Forelimb muscle (tissue), 1 donor: Measurements from ENCODE around the gene AR. TPM values are rescaled to one million over a fixed set of nuclear protein-coding genes. Genes with fewer than 3 reads are reported as not detected.
A peak's percentile ranks its signal among the peaks of the same experiment; 100 is the strongest.

ENCODE experiments used
- DNase-seq: peaks from one replicate; pipeline ENCODE4 v3.0.0-alpha.2; 2013; ENCODE audit warnings: low read depth
- polyA plus RNA-seq: library from polyadenylated mRNA; unstranded; fragments of 120-200 nt; gene quantifications from one replicate; pipeline ENCODE4 v1.2.1, GENCODE V29; 2013; ENCODE audit not compliant: insufficient read length

The AR gene, protein sequence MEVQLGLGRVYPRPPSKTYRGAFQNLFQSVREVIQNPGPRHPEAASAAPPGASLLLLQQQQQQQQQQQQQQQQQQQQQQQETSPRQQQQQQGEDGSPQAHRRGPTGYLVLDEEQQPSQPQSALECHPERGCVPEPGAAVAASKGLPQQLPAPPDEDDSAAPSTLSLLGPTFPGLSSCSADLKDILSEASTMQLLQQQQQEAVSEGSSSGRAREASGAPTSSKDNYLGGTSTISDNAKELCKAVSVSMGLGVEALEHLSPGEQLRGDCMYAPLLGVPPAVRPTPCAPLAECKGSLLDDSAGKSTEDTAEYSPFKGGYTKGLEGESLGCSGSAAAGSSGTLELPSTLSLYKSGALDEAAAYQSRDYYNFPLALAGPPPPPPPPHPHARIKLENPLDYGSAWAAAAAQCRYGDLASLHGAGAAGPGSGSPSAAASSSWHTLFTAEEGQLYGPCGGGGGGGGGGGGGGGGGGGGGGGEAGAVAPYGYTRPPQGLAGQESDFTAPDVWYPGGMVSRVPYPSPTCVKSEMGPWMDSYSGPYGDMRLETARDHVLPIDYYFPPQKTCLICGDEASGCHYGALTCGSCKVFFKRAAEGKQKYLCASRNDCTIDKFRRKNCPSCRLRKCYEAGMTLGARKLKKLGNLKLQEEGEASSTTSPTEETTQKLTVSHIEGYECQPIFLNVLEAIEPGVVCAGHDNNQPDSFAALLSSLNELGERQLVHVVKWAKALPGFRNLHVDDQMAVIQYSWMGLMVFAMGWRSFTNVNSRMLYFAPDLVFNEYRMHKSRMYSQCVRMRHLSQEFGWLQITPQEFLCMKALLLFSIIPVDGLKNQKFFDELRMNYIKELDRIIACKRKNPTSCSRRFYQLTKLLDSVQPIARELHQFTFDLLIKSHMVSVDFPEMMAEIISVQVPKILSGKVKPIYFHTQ
- 7.6 TPM for polyA plus RNA-seq

DNA sequence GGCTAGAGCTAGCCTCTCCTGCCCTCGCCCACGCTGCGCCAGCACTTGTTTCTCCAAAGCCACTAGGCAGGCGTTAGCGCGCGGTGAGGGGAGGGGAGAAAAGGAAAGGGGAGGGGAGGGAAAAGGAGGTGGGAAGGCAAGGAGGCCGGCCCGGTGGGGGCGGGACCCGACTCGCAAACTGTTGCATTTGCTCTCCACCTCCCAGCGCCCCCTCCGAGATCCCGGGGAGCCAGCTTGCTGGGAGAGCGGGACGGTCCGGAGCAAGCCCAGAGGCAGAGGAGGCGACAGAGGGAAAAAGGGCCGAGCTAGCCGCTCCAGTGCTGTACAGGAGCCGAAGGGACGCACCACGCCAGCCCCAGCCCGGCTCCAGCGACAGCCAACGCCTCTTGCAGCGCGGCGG is at the start of gene AR:
Gene AR (plus strand): TSS at position 204 of the 400 bp plus-strand sequence. CDS start 1,126 bp downstream, outside the sequence.
- peak; percentile 28 for DNase-seq

DNA sequence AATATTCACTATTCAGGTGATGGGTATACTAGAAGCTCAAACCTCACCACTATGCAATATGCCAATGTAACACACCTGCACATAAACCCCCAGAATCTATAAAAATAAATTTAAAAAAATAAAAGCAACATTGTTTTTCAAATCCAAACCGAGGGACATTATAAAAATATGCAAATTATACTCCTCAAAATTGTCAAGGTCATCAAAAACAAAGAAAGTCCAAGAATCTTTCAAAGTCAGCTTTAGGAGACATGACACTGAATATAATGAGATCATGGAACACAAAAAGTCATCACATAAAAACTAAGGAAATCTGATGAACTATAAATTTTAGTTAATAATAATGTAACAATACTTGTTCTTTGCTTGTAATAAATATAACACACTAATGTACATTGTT is 43.2 kb upstream of the AR start:
- DNase-seq: no peak

DNA sequence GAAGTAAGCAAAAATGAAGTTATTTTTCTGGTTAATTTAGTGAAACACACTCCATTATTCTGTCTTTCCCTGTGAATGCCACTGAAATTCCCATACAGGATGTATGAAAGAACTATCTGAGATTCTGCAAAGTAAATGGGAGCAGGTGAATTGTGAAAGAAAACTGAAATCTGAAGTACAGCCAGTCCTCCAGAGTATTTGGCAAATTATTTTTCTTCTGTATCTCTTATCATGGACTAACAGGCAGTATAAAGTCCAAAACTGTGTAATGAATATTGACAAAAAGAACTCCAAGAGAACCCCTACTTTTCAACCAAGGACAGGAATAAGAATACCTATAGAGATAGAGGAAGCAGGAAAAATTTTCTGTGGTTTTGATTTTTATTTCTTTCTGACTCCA is 40.8 kb upstream of the AR start:
- no peak for DNase-seq

DNA sequence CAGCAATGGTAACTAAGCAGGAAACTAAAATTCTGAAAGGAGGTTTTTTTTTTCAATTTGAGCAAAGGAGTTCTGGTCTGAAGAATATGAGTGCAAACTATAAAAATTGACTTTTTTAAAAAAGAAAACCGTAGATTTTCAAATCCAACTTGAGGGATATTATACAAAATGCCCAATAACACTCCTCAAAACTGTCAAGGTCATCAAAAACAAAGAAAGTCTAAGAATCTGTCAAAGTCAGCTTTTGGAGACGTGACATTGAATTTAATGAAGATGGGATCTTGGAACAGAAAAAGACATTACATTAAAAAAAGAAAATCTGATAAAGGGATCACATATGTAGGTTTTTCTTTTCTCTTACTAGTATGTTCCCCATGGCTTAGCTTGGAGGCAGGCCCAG is 40.4 kb upstream of the AR start:
- DNase-seq: no peak

DNA sequence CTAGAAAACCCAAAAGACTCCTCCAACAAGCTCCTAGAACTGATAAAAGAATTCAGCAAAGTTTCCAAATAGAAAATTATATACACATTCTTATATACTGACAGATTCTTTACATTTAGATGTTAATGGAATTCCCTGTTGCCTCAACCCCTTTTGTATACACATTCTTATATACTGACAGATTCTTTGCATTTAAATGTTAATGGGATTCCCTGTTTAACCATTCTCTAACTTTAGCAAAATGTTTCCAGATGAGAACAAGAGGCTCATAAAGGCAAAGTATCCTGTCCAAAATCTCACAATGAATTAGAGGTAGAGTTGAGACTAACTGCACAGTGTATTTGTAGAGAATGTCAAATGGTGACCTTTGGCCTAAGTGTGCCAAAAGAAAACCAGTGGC is 23.1 kb upstream of the AR start:
- no peak for DNase-seq

DNA sequence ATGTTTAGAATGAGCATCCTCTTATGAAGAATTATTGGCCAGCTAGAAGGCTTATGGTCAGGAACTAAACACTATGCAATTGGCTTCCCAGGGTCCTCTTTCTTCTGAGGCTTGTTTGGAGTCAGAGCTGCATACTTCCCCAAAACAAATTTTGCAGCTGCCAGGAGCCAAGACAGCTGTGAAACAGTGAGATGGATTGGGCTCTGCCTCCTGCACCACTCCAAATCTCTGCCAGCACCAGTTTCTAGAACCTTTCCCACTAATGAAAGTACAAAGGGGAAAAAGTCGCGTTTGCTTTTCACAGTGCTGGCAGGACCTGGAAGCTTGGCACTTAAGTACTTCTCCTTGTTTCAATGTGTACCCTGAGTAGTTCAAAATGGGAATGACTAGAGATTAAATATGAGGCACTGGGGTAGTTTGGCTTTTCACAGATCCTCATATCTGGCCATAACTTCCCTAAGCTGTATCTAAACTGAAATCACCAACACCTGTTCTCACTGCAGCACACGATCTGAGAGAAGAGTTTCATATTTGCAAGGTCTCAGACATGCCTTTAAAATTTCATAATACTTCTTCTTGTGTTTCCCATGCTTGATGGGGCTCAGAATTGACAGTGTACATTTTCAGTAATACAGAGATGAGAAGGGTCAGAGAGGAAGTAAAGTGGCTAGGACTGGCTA is 20.7 kb upstream of the AR start:
- DNase-seq: no peak

DNA sequence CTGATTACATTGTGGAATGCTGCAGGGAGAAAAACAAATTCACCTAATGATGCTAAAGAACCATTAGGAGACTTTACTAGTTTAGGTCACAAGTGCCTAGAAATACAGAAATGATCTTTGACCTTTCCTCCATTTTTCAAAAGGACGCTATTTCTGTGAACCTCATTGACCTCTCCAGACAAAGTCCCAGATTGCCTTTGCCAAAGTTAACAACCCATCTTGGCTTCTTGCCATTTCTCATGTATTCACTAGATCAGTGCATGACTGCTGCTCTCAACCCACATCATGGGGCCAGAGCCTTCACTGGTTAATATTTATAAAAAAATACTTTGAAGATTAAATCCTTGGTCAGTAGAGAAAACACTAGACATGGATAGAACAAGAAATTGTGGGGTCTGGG is 19.9 kb upstream of the AR start:
- DNase-seq: no peak

DNA sequence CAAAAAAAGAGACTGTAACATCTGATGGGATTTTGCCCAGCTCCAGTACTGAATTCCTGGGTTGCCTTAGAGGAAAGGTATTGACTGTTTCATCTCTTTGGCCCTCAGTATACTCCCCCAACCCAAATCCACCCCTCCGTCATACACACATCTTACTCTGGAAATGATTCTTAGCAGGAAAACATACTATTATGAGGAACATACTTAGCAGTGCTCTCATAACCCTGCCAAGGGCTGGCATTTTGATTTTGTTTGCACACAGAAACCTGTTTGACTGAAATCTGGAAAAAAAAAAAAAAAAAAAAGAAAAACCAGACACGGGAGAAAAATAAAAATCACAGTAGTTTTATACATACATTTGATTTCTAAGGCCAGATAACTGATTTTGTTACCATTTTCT is 19.4 kb upstream of the AR start:
- DNase-seq: no peak

DNA sequence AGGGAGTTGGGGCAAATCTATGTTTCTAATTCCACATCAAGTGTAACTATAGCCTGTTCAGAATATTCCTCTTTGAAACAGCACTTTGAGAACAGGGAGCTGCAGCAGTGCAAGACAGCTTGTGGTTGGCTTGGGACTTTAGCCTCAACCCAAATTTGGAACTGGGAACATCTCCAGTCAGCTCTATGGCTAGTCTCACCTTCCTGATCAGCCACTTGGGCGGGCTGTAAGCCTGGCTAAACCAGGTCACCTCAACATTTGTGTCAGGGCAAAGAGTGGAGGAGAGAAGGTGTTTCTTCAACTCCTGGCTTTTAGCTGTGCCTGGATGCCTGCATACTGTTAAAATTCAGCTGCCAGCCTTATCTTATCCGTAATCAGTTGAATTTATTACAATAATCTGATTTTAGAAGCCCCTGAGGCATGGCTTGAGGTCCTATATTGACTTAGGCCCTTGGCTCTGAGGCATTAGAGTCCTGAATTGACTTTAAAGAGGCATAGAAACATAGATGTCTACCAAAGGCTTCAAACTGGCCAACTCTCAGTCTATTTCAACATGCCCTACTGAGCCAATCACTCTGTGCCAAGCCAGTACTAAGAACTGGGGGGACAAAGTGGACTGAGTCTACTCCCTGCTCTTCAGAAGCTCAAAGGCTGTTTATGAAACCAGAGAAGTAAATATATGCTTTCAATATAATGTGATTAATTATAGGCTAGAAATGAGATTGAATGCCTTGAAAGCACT is 18.7 kb upstream of the AR start:
- no peak for DNase-seq

DNA sequence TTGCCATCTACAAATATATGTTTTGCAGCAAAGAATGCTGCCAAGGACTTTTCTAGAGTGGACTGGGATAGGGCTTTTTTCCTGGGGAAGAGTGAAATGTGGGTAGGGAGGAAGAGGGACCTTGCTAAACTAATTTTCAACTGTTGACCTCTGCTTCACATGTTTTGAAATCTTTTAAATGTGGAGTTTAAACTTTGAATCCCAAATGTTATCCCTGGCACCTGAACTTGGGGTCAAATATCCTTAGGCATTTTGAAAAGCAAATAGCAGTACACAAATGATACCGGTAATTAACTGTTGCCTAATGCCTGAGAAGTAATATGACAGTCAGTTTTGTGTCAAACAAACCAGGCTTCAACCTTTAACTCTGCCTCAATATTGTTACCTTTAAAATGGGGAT is 7.3 kb upstream of the AR start:
- DNase-seq: no peak

DNA sequence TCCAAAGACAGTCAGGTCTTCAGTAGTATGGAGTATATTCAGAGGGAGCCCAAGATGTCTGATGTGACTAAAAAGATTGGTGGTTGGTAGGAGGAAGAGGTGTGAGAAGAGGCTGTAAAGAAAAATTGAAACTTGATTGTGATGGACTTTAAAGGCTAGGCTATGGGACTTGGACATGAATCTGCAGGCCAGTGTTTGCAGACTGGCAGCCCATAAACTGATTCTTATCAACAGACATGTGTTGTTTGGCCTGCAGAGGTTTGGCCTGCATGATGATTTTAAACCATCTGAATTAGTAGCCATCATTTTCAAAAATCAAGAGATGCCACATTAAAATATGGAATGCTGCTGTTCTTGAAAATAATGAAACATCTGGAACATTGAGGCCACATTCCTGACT is 5.4 kb upstream of the AR start:
- DNase-seq: no peak

DNA sequence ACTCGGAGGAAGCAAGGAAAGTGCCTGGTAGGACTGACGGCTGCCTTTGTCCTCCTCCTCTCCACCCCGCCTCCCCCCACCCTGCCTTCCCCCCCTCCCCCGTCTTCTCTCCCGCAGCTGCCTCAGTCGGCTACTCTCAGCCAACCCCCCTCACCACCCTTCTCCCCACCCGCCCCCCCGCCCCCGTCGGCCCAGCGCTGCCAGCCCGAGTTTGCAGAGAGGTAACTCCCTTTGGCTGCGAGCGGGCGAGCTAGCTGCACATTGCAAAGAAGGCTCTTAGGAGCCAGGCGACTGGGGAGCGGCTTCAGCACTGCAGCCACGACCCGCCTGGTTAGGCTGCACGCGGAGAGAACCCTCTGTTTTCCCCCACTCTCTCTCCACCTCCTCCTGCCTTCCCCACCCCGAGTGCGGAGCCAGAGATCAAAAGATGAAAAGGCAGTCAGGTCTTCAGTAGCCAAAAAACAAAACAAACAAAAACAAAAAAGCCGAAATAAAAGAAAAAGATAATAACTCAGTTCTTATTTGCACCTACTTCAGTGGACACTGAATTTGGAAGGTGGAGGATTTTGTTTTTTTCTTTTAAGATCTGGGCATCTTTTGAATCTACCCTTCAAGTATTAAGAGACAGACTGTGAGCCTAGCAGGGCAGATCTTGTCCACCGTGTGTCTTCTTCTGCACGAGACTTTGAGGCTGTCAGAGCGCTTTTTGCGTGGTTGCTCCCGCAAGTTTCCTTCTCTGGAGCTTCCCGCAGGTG is 637 bp downstream of the AR start:
- no peak for DNase-seq

DNA sequence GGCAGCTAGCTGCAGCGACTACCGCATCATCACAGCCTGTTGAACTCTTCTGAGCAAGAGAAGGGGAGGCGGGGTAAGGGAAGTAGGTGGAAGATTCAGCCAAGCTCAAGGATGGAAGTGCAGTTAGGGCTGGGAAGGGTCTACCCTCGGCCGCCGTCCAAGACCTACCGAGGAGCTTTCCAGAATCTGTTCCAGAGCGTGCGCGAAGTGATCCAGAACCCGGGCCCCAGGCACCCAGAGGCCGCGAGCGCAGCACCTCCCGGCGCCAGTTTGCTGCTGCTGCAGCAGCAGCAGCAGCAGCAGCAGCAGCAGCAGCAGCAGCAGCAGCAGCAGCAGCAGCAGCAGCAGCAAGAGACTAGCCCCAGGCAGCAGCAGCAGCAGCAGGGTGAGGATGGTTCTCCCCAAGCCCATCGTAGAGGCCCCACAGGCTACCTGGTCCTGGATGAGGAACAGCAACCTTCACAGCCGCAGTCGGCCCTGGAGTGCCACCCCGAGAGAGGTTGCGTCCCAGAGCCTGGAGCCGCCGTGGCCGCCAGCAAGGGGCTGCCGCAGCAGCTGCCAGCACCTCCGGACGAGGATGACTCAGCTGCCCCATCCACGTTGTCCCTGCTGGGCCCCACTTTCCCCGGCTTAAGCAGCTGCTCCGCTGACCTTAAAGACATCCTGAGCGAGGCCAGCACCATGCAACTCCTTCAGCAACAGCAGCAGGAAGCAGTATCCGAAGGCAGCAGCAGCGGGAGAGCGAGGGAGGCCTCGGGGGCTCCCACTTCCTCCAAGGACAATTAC is 1.4 kb downstream of the AR start:
- DNase-seq: no peak

DNA sequence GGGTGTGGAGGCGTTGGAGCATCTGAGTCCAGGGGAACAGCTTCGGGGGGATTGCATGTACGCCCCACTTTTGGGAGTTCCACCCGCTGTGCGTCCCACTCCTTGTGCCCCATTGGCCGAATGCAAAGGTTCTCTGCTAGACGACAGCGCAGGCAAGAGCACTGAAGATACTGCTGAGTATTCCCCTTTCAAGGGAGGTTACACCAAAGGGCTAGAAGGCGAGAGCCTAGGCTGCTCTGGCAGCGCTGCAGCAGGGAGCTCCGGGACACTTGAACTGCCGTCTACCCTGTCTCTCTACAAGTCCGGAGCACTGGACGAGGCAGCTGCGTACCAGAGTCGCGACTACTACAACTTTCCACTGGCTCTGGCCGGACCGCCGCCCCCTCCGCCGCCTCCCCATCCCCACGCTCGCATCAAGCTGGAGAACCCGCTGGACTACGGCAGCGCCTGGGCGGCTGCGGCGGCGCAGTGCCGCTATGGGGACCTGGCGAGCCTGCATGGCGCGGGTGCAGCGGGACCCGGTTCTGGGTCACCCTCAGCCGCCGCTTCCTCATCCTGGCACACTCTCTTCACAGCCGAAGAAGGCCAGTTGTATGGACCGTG is 2.2 kb downstream of the AR start:
- no peak for DNase-seq

DNA sequence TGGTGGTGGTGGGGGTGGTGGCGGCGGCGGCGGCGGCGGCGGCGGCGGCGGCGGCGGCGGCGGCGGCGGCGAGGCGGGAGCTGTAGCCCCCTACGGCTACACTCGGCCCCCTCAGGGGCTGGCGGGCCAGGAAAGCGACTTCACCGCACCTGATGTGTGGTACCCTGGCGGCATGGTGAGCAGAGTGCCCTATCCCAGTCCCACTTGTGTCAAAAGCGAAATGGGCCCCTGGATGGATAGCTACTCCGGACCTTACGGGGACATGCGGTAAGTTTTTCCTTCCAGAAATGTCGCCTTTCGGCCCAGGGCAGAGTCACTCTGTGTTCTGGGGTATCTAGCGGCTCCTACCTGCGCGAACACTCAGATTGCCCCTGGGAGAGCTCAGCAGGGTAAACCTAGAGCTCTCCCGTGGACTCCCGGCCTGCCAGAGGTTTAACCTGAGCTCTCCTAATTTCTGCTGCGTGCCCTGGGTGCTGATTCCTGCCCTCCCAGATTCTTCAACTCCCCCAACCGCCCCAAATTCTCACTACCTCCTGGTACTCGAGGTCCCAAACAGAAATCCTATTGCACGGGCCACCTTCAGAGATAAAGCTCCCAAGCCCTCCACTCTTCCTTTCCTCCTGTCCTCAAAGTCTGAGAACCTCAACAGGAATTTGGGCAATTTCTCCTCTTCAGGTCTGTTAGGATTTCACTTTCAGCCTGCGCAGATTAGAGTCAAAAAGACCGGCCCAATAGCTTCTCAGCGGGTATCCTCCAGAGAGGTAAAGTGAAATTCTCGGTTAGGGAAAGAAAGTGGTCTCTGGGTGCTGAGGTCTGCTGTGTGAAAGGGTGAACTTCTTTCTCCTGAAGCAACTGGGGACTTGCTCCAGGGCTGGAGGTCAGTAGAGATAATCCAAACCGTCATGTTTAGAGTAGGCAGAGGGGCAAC is 2.9 kb downstream of the AR start:
- DNase-seq: no peak

DNA sequence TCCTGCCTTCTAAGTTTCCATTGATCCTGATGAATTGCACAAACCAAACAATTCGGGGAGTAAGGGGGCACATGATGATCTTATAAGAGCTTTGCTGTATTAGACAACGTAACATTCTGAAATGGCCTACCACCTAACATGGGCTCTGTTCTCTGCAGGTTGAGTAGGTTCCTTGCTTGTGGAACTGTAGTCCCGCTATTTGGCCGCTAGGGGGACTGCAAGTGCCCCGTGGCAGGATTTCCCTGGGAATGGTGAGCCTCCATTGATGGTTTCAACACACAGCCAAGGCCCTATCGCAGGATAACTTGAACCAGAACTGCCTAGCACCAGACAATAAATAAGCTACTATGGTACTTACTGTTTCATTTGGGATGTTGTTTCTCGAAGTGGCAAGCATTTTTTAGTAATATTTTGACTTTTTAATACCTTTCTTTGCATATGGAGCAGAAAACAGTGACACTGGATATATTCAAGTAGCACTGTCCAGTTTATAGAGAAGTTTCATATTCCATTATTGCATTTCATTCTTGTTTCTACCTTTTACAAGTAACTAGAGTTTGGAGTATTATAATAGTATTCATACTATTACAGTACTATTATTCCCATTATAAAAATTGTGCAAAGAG is 11.9 kb downstream of the AR start:
- no peak for DNase-seq

DNA sequence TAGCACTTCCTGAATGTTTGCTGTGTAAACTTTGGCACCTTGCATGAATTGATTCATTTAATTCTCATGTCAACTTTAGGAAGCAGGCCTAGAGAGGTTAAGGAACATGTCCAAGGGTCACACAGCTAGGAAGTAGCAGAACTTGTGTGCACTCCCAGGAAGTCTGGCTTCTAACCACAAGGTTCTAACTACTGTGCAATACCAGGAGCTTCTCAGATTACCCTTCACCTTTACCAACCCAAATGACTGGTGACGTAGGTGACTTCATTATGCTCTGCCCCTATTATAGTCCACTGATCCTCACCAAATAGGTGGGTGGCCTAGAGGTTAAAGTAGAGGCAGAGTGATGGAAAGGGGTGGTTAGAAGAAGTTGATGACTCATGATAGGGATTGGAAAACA is 14.4 kb downstream of the AR start:
- no peak for DNase-seq
